Measurements from ENCODE around the gene TNNI3.

TNNI3 gene

DNA sequence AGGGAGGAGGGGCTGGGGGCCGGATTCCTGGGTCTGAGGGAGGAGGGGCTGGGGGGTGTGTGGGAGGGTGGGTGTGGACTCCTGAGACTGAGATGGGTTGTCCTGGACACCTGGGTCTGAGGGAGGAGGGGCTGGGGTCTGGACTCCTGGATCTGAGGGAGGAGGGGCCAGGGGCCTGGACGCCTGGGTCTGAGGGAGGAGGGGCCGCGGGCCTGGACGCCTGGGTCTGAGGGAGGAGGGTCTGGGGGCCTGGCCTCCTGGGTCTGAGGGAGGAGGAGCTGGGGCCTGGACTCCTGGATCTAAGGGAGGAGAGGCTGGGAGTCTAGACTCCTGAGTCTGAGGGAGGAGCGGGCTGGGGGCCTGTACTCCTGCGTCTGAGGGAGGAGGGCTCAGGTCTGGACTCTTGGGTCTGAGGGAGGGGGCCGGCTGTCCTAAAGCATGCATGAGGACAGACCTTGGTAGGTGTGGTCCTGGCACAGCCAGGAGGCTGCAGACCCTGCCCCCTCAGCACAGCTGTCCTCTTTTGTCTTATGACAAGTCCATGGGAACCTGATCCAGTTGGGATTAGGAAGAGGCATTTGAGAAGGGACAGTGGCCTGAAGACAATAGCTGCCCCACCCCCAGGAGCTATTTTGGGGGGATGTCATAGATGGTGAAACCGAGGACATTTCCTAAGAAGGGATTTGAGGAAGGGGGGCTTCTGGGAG, 9.8 kb downstream of the TNNI3 start:
- DNase-seq, result no peak

- no peak for DNase-seq
These were observed 10.7 kb downstream of the TNNI3 start for GRCh38 chr19:55146705-55147273.

- peak in 1 of 56 donors; percentile 16 for DNase-seq
These were observed 11.3 kb downstream of the TNNI3 start for GRCh38 chr19:55146078-55146704.

DNA sequence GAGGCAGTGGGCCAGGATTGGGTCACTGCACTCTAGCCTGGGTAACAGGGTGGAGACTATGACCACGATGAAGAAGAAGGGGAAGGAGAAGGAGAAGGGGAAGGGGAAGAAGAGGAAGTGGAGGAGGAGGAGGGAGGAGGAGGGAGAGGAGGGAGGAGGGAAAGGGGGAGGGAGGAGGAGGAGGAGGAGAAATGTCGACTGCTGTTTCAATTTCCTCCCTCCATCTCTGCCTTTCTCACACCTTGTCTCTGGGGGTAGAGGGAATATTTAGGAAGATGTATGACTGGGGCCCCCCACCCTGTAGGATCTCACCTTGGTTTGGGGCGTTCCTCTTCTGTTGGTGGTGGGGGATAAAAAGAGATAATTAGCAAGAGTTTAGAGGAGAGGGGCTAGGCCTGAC, 12.3 kb downstream of the TNNI3 start:
- DNase-seq, result no peak

GRCh38 chr19:55141696-55142095, 15.8 kb downstream of the TNNI3 start:
- DNase-seq, result peak in 1 of 56 donors; percentile 2

DNA sequence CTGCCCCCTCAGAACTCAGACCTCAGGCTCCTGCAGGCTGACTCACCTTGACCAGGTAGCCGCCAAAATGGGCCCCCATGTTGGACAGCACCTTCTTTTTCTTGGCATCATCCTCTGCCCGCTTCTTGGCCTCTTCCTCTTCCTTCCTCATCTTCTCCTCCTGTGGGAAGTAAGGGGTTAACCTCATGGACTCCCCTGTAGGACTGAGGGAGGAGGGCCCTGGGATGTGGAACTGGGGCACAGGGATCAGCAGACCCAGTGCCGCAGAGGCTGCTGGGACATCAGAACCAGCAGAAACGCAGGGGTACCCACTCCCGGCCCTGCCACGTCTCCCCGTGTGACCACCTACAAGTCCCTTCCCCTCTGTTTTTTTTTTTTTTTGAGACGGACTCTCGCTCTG, 19.6 kb downstream of the TNNI3 start:
- DNase-seq, result peak in 3 of 56 donors; percentile 4 to 10 (median 5)

DNA sequence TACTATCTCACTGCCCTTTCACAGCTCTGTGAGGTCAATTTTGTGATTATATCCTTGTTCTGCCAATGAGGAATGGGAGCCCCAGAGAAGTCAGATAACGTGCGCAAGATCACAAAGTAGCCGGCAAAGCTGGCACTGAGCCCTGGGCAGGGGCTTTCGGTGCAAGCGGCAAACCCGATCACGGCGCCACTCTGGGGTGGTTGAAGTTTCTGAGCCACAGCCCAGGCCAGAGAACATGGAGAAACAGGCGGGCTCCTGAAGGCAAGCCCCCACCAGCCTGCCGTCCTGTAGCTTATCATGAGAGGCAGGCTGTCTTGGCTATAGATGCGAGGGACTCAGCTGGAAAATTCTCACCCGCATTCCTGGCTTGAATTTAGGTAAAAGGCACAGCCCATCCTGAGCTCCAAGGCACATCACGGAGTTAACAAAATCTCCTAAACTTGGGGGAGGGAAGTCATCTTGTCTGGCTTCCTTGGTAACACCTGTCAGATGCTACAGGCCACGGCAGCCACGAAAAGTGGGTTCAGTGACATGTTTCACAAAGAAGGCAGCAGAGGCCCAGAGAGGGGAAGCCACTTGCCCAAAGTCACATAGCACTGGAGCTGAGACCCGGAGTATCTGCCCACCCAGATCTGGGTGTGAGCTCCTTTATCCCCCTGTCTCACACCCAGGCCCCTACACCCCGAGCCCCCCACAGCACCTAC, 21.0 kb downstream of the TNNI3 start:
- DNase-seq, result no peak

DNA sequence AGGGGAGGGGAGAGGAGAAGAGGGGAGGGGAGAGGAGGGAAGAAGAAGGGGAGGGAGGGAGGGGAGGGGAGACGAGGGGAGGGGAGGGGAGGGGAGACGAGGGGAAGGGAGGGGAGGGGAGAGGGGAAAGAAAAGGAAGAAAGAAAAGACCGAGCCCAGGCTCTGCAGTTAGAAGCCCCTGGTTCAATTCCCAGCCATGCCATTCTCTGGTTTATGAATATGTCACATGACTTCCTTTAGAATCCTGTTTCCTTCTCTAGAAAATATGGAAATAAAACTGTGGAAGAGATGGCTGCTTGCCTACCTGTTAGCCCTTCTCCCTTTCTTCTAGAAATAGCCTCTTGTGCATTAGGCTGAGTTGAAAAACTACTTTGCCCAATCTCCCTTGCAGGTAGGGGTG, 22.8 kb downstream of the TNNI3 start:
- no peak for DNase-seq

DNA sequence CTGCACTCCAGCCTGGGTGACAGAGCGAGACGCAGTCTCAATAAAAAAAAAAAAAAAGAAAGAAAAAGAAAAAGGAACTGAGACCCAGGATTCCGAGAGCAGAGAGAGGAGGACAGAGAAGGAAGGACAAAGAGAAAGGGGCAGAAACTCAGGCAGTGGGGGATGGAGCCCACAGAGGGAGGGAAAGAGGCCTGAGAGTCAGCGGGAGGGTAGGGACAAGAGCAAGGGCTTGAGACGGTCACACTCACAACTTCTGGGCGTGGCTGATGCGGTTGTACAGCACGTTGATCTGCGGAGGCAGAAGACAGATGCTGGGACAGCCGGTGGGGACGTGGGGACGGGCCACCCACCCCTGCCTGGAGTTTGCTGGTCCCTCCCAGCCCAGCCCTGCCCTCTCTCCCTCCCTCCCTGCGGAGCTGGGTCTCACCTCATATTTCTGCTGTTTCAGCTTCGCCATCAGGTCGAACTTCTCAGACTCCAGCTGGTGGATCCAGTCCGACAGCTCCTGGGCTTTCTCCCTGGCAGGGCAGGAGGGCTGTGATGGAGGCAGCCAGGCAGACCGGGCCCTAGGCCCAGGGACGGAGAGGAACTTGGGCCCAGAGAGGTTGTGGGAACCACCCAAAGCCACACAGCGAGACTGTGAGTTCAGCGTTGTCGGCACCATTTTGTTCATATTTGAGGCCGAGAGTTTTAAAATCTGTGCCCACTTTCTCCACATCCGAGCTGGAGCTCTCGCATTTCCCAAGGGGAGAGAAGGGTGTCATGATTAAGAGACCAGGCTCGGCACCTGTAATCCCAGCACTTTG, 23.7 kb downstream of the TNNI3 start:
- no peak for DNase-seq

DNA sequence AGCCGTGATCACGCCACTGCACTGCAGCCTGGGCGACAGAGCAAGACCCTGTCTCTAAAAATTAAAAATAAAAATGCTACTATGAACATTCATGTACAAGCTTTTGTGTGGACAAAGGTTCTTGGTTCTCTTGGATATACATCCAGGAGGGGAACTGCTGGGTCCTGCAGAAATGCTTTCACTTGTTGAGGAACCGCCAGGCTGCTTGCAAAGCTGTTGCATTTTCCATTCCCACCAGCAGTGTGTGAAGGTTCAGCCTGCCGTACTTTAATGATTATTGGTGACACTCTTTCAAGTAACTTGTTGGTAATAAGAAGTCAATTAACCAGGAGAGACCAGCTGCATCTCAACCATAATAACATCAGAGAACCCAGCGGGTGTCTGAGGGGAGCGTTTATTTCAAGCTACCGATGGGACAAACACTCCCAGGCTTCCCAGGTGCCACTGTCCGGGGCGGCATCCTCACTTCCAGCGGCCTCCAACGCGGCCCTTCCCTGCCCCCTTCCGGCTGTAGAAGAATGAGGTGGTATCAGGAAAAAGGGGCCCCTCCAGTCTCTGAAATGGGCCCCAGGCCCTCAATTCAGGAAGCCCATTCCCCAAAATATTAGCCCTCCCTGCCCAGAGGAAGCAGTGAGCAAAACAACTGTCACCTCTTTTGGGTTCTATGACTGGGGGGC, 24.9 kb downstream of the TNNI3 start:
- DNase-seq, result no peak

- no peak for DNase-seq
These were observed 26.1 kb downstream of the TNNI3 start for GRCh38 chr19:55131421-55131820.

DNA sequence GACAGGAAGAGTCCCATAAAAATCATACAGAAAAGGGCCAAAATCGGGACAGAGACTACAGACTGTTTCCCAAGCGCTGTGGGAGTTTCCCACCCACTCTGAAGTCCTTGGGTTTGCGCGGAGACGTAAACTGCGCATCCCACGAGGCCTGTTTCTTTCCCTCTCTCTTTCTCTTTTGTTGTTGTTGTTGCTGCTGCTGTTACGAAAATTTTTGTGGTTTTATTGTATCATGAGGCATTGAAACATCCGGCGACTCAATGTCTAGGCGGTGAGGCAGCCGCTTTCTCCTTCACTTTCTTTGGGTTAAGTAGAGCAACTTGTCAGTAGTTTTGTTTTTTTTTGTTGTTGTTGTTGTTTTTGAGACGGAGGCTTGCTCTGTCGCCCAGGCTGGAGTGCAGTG, 38.5 kb downstream of the TNNI3 start:
- no peak for DNase-seq

DNA sequence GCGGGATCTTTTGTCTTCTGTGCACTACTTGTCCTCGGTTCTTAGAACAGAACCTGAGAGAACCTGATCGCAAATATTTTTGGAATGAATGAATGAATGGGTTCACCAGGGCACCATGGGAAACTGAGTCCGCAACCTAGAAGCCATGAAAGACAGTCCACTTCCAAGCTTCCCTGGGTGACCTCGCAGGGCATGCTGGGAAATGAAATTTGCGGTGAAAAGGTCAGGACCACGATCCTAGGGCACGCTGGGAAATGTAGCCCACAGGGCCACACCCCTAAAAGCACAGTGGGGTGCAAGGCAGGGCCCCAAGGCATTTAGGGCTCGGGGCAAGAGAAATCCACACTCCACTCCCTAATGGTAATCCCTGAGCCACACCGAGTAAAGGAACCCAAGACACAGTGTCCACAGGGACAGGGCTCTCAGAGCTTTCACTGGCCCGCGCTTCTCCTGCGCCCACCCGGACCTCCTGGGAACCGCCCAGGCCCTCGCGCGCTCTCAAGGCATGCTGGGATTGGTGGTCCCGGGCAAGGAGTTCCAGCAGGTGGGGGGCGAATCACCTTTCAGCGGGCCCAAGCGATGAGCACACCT, 39.0 kb downstream of the TNNI3 start:
- DNase-seq, result peak in 49 of 56 donors; percentile 5 to 74 (median 42)

- DNase-seq, result peak; percentile 72 to 100 (median 98)
These were observed 39.7 kb downstream of the TNNI3 start for GRCh38 chr19:55117663-55118391.

DNA sequence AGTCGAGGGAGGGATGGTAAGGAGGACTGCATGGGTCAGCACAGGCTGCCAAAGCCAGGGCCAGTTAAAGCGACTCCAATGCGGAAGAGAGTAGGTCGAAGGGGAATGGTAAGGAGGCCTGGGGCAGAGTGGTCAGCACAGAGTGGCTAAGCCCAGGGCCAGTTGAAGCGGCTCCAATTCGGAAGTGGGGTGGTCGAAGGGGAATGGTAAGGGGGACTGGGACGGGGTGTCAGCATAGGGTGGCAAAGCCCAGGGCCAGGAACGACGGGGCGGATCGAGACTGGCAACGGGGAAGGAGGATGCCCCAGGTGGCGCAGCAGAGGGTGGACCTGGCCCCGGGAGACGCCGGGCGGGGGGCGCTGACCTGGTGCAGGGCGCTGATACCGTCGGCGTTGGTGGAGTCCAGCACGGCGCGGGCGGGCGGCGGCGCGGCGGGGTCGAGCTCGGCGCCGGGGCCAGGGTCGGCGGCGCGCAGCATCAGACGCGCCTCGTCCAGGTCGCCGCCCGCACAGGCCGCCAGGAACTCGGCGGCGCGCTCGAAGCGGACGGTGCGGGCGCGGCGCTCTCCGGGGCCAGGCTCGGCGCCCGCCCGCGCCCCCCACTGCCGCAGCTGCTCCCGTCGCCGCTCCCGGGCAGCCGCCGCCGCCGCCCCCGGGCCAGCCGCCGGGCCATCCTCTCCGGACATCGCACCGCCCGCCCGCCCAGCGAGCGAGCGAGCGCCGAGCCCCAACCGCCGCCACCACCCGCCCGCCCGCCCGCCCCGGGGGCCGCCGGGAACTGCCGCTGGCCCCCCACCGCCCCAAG, 40.5 kb downstream of the TNNI3 start, which contains the start of gene PPP1R12C:
PPP1R12C (minus strand) TSS at position 779 of the 804 bp plus-strand sequence; CDS start at position 685, 94 bp downstream.
- DNase-seq, result peak in 5 of 56 donors; percentile 19 to 33 (median 28)

GRCh38 chr19:55116232-55116858, 41.2 kb downstream of the TNNI3 start:
- DNase-seq, result peak in 52 of 56 donors; percentile 14 to 80 (median 52)

DNA sequence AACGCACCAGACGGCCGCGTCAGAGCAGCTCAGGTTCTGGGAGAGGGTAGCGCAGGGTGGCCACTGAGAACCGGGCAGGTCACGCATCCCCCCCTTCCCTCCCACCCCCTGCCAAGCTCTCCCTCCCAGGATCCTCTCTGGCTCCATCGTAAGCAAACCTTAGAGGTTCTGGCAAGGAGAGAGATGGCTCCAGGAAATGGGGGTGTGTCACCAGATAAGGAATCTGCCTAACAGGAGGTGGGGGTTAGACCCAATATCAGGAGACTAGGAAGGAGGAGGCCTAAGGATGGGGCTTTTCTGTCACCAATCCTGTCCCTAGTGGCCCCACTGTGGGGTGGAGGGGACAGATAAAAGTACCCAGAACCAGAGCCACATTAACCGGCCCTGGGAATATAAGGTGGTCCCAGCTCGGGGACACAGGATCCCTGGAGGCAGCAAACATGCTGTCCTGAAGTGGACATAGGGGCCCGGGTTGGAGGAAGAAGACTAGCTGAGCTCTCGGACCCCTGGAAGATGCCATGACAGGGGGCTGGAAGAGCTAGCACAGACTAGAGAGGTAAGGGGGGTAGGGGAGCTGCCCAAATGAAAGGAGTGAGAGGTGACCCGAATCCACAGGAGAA, 42.0 kb downstream of the TNNI3 start:
- peak in 1 of 56 donors; percentile 91 for DNase-seq
